Ureter (tissue), 1 donor: ENCODE results near the gene UMODL1. TPM values are rescaled to one million over a fixed set of nuclear protein-coding genes. Genes with fewer than 3 reads are reported as not detected.

ENCODE experiments used
- DNase-seq: peaks from one replicate; pipeline ENCODE4 v3.0.0-alpha.2; 2020; ENCODE audit warnings: low spot score
- total RNA-seq: library from RNA; stranded (reverse); gene quantifications from one replicate; pipeline ENCODE4 v1.2.4, GENCODE V29; 2023
- donor health status: DM: yes; HTN: yes; CAD: no.

UMODL1 gene
- total RNA-seq, 1 donor from 2014 or later: not detected

GRCh38 chr21:42079008-42079938, 8.2 kb downstream of the UMODL1 start:
- no peak for DNase-seq

GRCh38 chr21:42079939-42080787, 9.0 kb downstream of the UMODL1 start:
- DNase-seq: no peak

DNA sequence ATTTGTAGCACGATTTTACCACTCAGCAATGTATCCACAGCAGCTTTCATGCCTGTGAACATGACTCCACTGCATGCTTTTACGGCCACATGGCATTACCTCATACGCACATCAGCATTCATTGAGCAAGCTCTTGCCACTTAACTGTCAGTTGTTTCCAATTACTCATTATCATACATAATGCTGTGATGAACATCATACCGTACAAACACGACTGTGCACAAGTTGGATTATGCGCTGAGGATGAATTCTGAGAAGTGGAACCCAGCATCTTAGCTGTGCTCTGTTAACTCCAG, 9.6 kb downstream of the UMODL1 start:
- no peak for DNase-seq

DNA sequence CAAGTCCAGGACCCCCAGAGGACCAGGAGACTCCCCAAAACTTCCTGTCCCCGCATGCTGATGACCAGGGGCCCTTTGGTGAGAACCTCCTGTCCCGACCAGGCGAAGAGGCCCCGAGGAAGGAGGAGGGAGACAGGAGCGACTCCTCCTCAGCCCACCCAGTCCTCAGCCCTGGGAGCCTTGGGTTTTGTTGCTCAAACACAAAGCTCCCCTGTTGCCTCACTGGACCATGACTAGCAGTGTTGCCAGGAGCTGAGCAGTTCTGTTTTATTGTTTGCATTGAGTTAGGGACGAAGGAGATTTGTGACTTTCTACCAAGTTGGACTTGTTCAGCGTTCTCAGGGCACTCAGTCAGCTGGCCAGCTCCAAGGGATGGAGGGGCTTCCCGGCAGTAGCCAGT, 10.0 kb downstream of the UMODL1 start:
- no peak for DNase-seq

DNA sequence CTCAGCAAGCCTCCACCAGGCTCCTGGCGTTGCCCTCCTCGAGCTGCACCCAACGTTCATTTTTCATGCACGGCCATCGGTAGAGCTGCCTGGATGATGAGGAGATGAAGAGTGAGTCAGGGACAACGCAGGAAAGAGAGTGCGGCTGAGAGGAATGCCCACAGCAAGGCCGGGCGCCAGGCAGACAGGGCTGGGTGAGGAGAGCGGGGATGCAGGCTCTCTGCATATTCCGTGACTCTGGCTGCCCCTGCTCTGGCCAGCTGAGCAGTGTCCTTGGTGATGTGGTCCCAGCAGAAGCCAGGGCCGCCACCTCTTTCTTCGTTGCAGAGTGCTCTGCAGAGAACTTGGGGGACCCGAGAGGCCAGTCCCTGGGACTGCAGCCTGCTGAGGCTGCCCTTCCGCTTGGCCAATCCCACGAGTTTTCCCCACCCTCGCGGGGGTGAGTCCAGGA, 10.8 kb downstream of the UMODL1 start:
- DNase-seq: no peak

DNA sequence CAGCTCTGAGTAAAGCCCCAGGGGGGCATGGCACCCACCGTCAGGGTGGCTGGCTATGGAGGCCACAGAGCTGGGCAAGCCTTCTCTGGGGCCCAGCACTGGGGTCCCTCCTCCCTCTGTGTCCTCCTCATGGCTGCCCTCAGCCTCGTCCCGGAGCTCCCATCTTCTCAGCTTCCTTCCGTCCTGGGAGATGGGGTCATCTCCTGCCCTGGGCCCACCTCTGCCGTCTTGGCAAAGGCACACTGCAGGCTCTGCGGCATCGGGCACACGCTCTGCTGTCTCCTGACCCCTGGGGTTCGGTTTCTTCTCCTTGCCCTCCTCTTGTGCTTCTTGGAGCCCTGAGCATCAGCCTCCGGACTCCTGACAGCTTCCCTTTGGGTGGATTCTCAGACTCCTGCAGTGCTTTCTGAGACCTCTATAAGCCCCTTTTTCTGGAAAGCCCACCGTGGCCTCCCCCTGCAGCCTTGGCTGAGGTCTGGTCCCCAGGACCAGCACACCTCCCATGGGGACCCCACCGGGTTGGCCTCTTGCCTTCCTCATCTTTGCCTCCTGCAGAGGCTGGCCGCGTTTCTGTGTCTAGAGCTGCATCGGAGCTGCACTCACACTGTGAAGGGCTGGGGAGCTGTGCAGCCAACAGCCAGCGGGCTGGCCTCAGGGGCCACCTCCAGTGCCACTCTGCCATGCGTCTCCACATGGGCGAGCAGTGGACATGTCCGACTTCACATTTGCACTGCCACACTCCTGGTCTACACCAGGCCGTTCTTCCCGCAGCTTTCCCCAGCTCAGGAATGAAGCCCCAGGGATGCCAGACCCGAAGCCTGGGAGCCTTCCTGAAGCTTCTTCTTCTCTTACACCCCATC, 11.6 kb downstream of the UMODL1 start:
- DNase-seq: no peak

GRCh38 chr21:42083361-42083690, 12.2 kb downstream of the UMODL1 start:
- no peak for DNase-seq

- no peak for DNase-seq
Observed at GRCh38 chr21:42084079-42084478, 13.0 kb downstream of the UMODL1 start.

GRCh38 chr21:42085246-42086077, 14.3 kb downstream of the UMODL1 start:
- no peak for DNase-seq

- DNase-seq: no peak
Observed at GRCh38 chr21:42086969-42087368, 15.9 kb downstream of the UMODL1 start.

- DNase-seq: no peak
Observed at GRCh38 chr21:42088148-42088547, 17.0 kb downstream of the UMODL1 start.

DNA sequence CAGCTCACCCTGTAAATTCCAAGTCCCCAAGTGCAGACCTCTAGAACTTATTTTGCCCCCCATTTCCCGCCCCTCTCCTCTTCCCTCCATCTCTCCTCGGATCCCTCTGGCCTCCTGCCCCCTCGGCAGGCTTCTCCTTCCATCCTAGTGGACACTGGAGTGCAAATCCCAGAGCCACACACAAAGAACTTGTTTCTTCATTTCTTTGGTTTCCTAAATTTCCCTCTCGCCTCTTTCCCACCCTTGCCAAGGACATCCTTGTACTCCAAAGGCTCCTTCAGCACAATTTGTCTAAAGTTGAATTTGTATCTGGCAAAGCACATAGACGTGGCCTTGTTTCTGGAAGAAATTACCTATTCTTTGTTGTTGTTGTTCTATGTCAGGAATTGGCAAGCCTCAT, 17.5 kb downstream of the UMODL1 start:
- DNase-seq: no peak

DNA sequence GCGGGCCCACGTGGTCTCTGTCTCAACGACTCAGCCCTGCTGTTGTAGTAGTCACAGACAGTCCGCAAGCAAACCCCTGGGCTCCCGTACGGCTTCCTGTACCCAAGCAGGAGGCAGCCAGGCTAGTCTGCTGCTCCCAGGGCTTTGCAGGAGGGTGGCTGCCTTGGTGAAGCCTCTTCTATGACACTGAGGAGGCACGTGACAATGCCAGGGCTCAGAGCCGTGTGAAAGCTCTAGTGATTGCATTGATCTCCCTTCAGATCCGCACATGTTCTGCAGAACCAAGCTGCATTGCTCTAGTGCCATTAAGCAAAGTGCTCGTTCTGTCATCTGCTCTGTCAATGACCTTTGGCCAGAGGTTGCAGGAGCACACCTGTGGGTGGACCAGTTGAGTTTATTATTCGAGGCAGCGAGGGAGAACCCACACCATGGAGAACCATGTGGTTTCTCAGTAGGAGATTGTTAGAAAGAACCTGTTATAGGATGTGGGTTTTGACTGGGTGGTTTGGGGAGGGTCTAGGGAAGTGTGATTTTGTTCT, 18.0 kb downstream of the UMODL1 start:
- no peak for DNase-seq

DNA sequence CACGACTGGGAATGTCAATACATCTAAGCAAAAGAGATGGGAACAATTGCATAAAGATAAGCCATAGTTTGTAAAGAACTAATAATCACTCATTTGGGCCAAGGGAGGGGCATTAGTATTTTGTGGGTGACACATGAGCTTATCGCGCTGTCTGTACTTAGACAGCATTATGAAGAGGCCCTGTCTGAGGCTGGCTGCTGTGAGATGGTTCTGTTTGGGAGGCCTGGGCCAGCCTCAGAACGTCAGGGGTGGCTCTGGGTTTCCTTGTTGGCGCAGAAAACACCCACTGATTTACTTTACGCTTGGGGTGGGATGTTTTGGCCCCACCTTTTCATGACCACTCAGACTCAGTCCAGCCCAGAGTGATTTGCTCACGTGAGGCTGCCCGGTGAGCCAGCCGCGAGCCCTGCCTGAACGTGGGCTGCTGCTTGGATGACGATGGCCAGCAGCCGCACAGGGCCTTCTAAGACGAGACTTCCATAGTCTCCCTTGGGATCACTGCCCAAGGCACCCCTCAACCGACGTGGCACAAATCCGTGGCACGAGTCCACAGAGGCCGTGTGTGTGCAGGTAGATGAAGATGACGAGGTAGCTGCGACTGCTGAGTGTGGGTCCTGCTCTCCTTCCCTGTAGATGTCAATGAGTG, 18.7 kb downstream of the UMODL1 start:
- DNase-seq: no peak

- no peak for DNase-seq
Observed at GRCh38 chr21:42091899-42092508, 20.9 kb downstream of the UMODL1 start.

DNA sequence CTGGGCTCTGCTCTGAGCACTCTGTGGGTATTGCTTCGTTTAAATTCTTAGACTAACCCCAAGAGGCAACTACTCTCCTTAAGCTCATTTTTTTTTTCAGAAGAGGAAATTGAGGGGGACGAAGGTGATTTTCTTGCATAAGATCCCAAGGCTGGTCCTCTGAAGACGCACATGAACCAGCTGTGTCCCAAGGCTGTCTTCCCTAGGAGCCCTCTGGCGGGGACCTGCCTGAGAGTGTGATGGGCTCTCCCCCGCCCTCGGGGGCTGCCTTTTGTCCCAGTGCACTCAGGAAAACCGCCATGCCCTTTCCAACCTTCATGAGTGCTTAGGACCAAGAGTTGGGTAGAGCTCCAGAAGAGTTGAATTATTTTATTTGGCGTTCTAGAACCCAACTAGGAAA, 21.7 kb downstream of the UMODL1 start:
- DNase-seq: no peak

DNA sequence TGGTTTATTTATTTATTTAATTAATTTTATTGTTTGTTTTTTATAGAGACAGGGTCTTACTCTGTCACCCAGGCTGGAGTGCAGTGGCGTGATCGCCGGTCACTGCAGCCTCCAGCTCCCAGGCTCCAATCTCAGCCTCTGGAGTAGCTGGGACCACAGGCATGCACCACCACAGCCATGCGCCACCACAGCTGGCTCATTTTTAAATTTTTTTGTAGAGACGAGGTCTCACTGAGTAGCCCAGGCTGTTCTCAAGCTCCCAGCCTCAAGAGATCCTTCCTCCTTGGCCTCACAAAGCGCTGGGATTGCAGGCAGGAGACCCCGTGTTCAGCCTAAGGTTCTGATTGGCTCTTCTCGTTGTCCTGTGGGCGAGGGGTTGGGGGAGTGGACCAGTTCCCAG, 22.1 kb downstream of the UMODL1 start:
- no peak for DNase-seq

- no peak for DNase-seq
Observed at GRCh38 chr21:42093991-42094421, 22.9 kb downstream of the UMODL1 start.

DNA sequence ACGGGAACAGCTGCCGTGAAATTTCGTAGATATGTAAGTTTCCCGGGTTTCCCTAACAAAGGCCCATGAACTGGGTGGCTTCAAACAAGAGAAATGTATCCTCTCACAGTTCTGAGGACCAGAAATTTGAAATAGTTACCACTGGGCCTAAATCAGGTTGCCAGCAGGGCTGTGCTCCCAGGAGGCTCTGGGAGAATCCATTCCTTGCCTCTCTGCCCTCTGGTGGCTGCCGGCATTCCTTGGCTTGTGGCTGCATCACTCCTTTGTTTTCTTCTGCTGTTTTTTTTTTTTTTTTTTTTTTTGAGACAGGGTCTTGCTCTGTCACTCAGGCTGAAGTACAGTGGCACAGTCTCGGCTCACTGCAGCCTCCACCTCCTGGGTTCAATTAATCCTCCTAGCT, 23.7 kb downstream of the UMODL1 start:
- DNase-seq: no peak

DNA sequence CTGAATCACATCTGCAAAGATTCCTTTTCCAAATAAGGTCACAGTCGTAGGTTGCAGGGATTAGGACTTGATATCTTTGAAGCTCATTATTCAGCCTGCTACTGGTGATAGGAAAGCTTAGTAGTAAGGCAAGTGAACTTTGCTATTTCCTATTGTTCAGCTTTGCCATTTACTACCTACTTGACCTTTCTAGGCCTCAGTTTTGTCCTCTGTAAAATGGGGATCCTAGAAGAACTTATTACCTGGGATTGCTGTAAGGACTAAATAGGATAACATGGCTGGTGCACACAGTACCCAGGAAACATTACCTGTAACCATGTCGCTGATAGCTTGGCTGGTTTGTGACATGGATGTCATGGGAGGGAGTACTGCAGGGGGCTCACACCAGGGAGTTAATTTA, 24.5 kb downstream of the UMODL1 start:
- DNase-seq: no peak
